Mesenchymal stem cell (in vitro differentiated cells and primary cell): ENCODE measurements around the gene ZBTB7C.

ENCODE experiments used
- DNase-seq: peaks from one replicate; pipeline ENCODE4 v3.0.0-alpha.2; 2013
- H2AFZ ChIP-seq: one replicate; pipeline ENCODE4 v1.6.1; 2013; ENCODE audit warnings: low read depth, mild to moderate bottlenecking, control low read depth, inconsistent platforms, low read length, moderate library complexity
- H2AK5ac ChIP-seq: 2 replicates; pipeline ENCODE4 v1.6.1; 2013; ENCODE audit warnings: low read length, moderate library complexity, mild to moderate bottlenecking, inconsistent platforms; ENCODE audit not compliant: severe bottlenecking
- H2BK120ac ChIP-seq: one replicate; pipeline ENCODE4 v1.6.1; 2013; ENCODE audit warnings: low read depth, mild to moderate bottlenecking, inconsistent platforms, low read length, moderate library complexity
- H2BK12ac ChIP-seq, 2 experiments: one replicate each; pipeline ENCODE4 v1.6.1; 2013; ENCODE audit warnings: inconsistent platforms in 2 of 2, low read length in 2 of 2, mild to moderate bottlenecking in 2 of 2, moderate library complexity in 2 of 2, control low read depth in 1 of 2
- H2BK15ac ChIP-seq: one replicate; pipeline ENCODE4 v1.6.1; 2013; ENCODE audit warnings: mild to moderate bottlenecking, low read depth, inconsistent platforms; ENCODE audit not compliant: poor library complexity, severe bottlenecking
- H2BK5ac ChIP-seq: 2 replicates; pipeline ENCODE4 v1.6.1; 2013; ENCODE audit warnings: low read depth, mild to moderate bottlenecking, low read length, control low read depth, inconsistent platforms; ENCODE audit not compliant: poor library complexity, severe bottlenecking
- H3K14ac ChIP-seq, 2 experiments: one replicate each; pipeline ENCODE4 v1.6.1; 2013; ENCODE audit warnings: inconsistent platforms in 2 of 2, low read length in 2 of 2, control low read depth in 1 of 2, mild to moderate bottlenecking in 1 of 2, moderate library complexity in 1 of 2
- H3K18ac ChIP-seq, 2 experiments: one replicate each; pipeline ENCODE4 v1.6.1; 2013; ENCODE audit warnings: inconsistent platforms in 2 of 2, low read length in 2 of 2, control low read depth in 1 of 2, low read depth in 1 of 2, mild to moderate bottlenecking in 1 of 2
- H3K23ac ChIP-seq, 2 experiments: one replicate each; pipeline ENCODE4 v1.6.1; 2013; ENCODE audit warnings: inconsistent platforms in 2 of 2, low read length in 2 of 2, mild to moderate bottlenecking in 2 of 2, moderate library complexity in 2 of 2, control low read depth in 1 of 2
- H3K27ac ChIP-seq: 2 replicates; pipeline ENCODE4 v1.5.1; 2013; ENCODE audit warnings: mild to moderate bottlenecking, moderate library complexity, low read length, control low read depth, inconsistent platforms; ENCODE audit not compliant: poor library complexity, severe bottlenecking
- H3K27me3 ChIP-seq, 2 experiments: 2 replicates each; pipeline versions ENCODE4 v1.6.1 to v1.7.0; 2013; ENCODE audit warnings: low read length in 2 of 2, mild to moderate bottlenecking in 2 of 2, moderate library complexity in 2 of 2, control low read depth in 1 of 2, inconsistent platforms in 1 of 2; ENCODE audit not compliant: control insufficient read depth in 1 of 2, insufficient read depth in 1 of 2
- H3K36me3 ChIP-seq, 2 experiments: 2 replicates each; pipeline versions ENCODE4 v1.6.1 to v1.7.0; 2013; ENCODE audit warnings: low read length in 2 of 2, control low read depth in 1 of 2, inconsistent platforms in 1 of 2, low read depth in 1 of 2, mild to moderate bottlenecking in 1 of 2; ENCODE audit not compliant: insufficient read depth in 2 of 2, control insufficient read depth in 1 of 2
- H3K4ac ChIP-seq, 2 experiments: one replicate each; pipeline ENCODE4 v1.6.1; 2013; ENCODE audit warnings: inconsistent platforms in 2 of 2, low read length in 2 of 2, mild to moderate bottlenecking in 2 of 2, moderate library complexity in 2 of 2, control low read depth in 1 of 2, low read depth in 1 of 2
- H3K4me1 ChIP-seq: 2 replicates; pipeline ENCODE4 v1.6.1; 2013; ENCODE audit warnings: low read depth, low read length, control low read depth; ENCODE audit not compliant: control insufficient read depth, insufficient read depth
- H3K4me2 ChIP-seq: 2 replicates; pipeline ENCODE4 v1.6.1; 2013; ENCODE audit warnings: low read length, mild to moderate bottlenecking, inconsistent platforms; ENCODE audit not compliant: poor library complexity, severe bottlenecking
- H3K4me3 ChIP-seq, 2 experiments: 2 replicates each; pipeline versions ENCODE4 v1.5.1 to v1.7.0; 2013; ENCODE audit warnings: low read length in 2 of 2, mild to moderate bottlenecking in 2 of 2, control low read depth in 1 of 2, low read depth in 1 of 2; ENCODE audit not compliant: insufficient read depth in 1 of 2
- H3K79me1 ChIP-seq: replicated peaks from 2 replicates; pipeline ENCODE4 v1.6.1; 2013; ENCODE audit warnings: mild to moderate bottlenecking, control low read depth, low read length, inconsistent platforms; ENCODE audit not compliant: poor library complexity, severe bottlenecking
- H3K9ac ChIP-seq: 2 replicates; pipeline ENCODE4 v1.7.0; 2013; ENCODE audit warnings: mild to moderate bottlenecking, low read length, moderate library complexity
- H3K9me3 ChIP-seq: 2 replicates; pipeline ENCODE4 v1.7.0; 2013; ENCODE audit warnings: mild to moderate bottlenecking, low read length; ENCODE audit not compliant: control insufficient read depth
- H4K8ac ChIP-seq: one replicate; pipeline ENCODE4 v1.6.1; 2013; ENCODE audit warnings: inconsistent platforms, mild to moderate bottlenecking, low read length, moderate library complexity
- H4K91ac ChIP-seq: one replicate; pipeline ENCODE4 v1.6.1; 2013; ENCODE audit warnings: mild to moderate bottlenecking, low read length, inconsistent platforms
- WGBS: methylation state at CpG from one replicate; pipeline ENCODE4 v1.1.7; 2013; ENCODE audit warnings: mixed read lengths; 5-methylcytosine and 5-hydroxymethylcytosine counted together

ZBTB7C gene

GRCh38 chr18:47983055-47983454 is 426.1 kb downstream of the ZBTB7C start:
- H3K23ac ChIP-seq = no peak overlapping the region
- no peak overlapping the region for H2AK5ac ChIP-seq
- H3K9ac ChIP-seq = no peak overlapping the region
- H3K27ac ChIP-seq = no peak overlapping the region
- no peak overlapping the region for H3K4me2 ChIP-seq
- no peak overlapping the region for H4K8ac ChIP-seq
- no peak overlapping the region for H2AFZ ChIP-seq
- no peak overlapping the region for H2BK15ac ChIP-seq
- WGBS = 38% methylated on average over 2 of the region's 2 CpGs
- no peak overlapping the region for H3K4me3 ChIP-seq
- no peak overlapping the region for H2BK12ac ChIP-seq
- H3K9me3 ChIP-seq = no peaks in the 10 kb centered on the region
- no peaks in the 10 kb centered on the region for H3K79me1 ChIP-seq
- H4K91ac ChIP-seq = no peak overlapping the region
- H3K18ac ChIP-seq = no peak overlapping the region
- no peaks in the 10 kb centered on the region for H3K4me1 ChIP-seq
- DNase-seq = no peak
- H3K4ac ChIP-seq = no peak overlapping the region
- H2BK120ac ChIP-seq = no peak overlapping the region
- H3K27me3 ChIP-seq = peaks cover 0 to 29% of the 10 kb centered on the region in 2 experiments
- H3K14ac ChIP-seq = no peak overlapping the region
- no peak overlapping the region for H2BK5ac ChIP-seq
- no peaks in the 10 kb centered on the region for H3K36me3 ChIP-seq

GRCh38 chr18:47981830-47982229 is 427.4 kb downstream of the ZBTB7C start:
- Histone ChIP-seq H3K9ac (no peak overlapping the region), H4K91ac (no peak overlapping the region), H2BK12ac (no peak overlapping the region), H3K4me2 (no peak overlapping the region), H3K4me3 (no peak overlapping the region), H3K4ac (no peak overlapping the region), H2BK120ac (no peak overlapping the region), H3K23ac (no peak overlapping the region), H3K79me1 (no peaks in the 10 kb centered on the region), H3K14ac (no peak overlapping the region), H2BK5ac (no peak overlapping the region), H3K18ac (no peak overlapping the region), H3K36me3 (no peaks in the 10 kb centered on the region), H2AK5ac (no peak overlapping the region), H4K8ac (no peak overlapping the region), H2AFZ (no peak overlapping the region), H3K4me1 (no peaks in the 10 kb centered on the region), H3K27ac (no peak overlapping the region), H2BK15ac (no peak overlapping the region), H3K27me3 (peaks cover 0 to 30% of the 10 kb centered on the region in 2 experiments), H3K9me3 (no peaks in the 10 kb centered on the region)
- DNase-seq = no peak
- 80% methylated on average over 2 of the region's 4 CpGs for WGBS

- H3K27me3 ChIP-seq = peaks cover 0 to 30% of the 10 kb centered on the region in 2 experiments
- H4K91ac ChIP-seq = no peak overlapping the region
- H2BK5ac ChIP-seq = no peak overlapping the region
- H3K14ac ChIP-seq = no peak overlapping the region
- no peak overlapping the region for H3K18ac ChIP-seq
- H2AK5ac ChIP-seq = no peak overlapping the region
- no peak overlapping the region for H2BK15ac ChIP-seq
- H3K23ac ChIP-seq = no peak overlapping the region
- H3K36me3 ChIP-seq = no peaks in the 10 kb centered on the region
- no peak overlapping the region for H3K9ac ChIP-seq
- no peak overlapping the region for H3K4ac ChIP-seq
- H2AFZ ChIP-seq = no peak overlapping the region
- peaks cover under 1% of the 10 kb centered on the region for H3K4me1 ChIP-seq
- H3K27ac ChIP-seq = no peak overlapping the region
- no peaks in the 10 kb centered on the region for H3K79me1 ChIP-seq
- DNase-seq = no peak
- no peak overlapping the region for H2BK12ac ChIP-seq
- no peaks in the 10 kb centered on the region for H3K9me3 ChIP-seq
- H4K8ac ChIP-seq = no peak overlapping the region
- no peak overlapping the region for H2BK120ac ChIP-seq
- 73% methylated on average over 3 of the region's 3 CpGs for WGBS
- H3K4me2 ChIP-seq = no peak overlapping the region
- no peak overlapping the region for H3K4me3 ChIP-seq
Observed at GRCh38 chr18:47981320-47981719, 427.9 kb downstream of the ZBTB7C start.

GRCh38 chr18:47979611-47980200 is 429.5 kb downstream of the ZBTB7C start:
- no peak overlapping the region for H2BK12ac ChIP-seq
- no peak overlapping the region for H3K4me3 ChIP-seq
- H4K91ac ChIP-seq = no peak overlapping the region
- H3K4me1 ChIP-seq = peaks cover 1% of the 10 kb centered on the region
- H2BK120ac ChIP-seq = no peak overlapping the region
- H2AK5ac ChIP-seq = no peak overlapping the region
- no peaks in the 10 kb centered on the region for H3K9me3 ChIP-seq
- no peak overlapping the region for H3K9ac ChIP-seq
- WGBS = 73% methylated on average over 3 of the region's 5 CpGs
- no peaks in the 10 kb centered on the region for H3K79me1 ChIP-seq
- no peak overlapping the region for H3K27ac ChIP-seq
- H3K23ac ChIP-seq = no peak overlapping the region
- H3K36me3 ChIP-seq = no peaks in the 10 kb centered on the region
- peaks cover 0 to 34% of the 10 kb centered on the region in 2 experiments for H3K27me3 ChIP-seq
- no peak overlapping the region for H3K18ac ChIP-seq
- no peak overlapping the region for H3K14ac ChIP-seq
- DNase-seq = no peak
- no peak overlapping the region for H2BK15ac ChIP-seq
- no peak overlapping the region for H3K4me2 ChIP-seq
- H2BK5ac ChIP-seq = no peak overlapping the region
- H4K8ac ChIP-seq = no peak overlapping the region
- H3K4ac ChIP-seq = no peak overlapping the region
- no peak overlapping the region for H2AFZ ChIP-seq
